ENCODE measurements around the gene JAK1. TPM values are rescaled to one million over a fixed set of nuclear protein-coding genes. Genes with fewer than 3 reads are reported as not detected.

Gene JAK1
- total and polyA plus RNA-seq, 2 donors (not counting 3 experiments of a cell fraction or from before 2014, with no cell fraction given) = 68.8 to 177 TPM

GRCh38 chr1:65002156-65002507, 35.8 kb upstream of the JAK1 start:
- no peaks in the 10 kb centered on the region for H3K9me3 ChIP-seq (replicated peaks; ENCODE audit: control insufficient read depth, insufficient read depth, low read length)
- no peaks in the 10 kb centered on the region for H3K27me3 ChIP-seq (ENCODE audit: control insufficient read depth in 2 of 2, insufficient read depth in 2 of 2, low read length in 2 of 2)
- peak overlapping the region; percentile 57 for H3K4me2 ChIP-seq (ENCODE audit: insufficient read depth, low read length)
- dilution Hi-C loops (cut with MboI; ENCODE audit: extremely low pct_ligation_motif_present, low sequenced_read_pairs) = no loop called here
- ChIA-PET POLR2A (no interaction called here), CTCF (interaction anchor here (0.7 to 2.1 kb wide), 5 partner anchors 9 to 179 kb away, joined by 3 to 12 read pairs (median 3); no protein-coding TSS in a partner anchor)
- no peak for FAIRE-seq
- peak overlapping the region; percentile 69 for H3K27ac ChIP-seq (ENCODE audit: insufficient read depth, low read depth, low read length)
- H3K36me3 ChIP-seq (ENCODE audit: control insufficient read depth in 2 of 2, extremely low read depth in 1 of 2, insufficient read depth in 2 of 2, low read length in 2 of 2) = no peaks in the 10 kb centered on the region
- peak overlapping the region; percentile 84 for H3K9ac ChIP-seq (replicated peaks; ENCODE audit: extremely low read depth, insufficient read depth, low read length)
- TF ChIP-seq POLR2AphosphoS5 (IDR thresholded peaks at IDR 0.05; ENCODE audit: insufficient read depth, low read depth, low read length) (no peak), GATA2 (IDR thresholded peaks at IDR 0.05; ENCODE audit: insufficient read depth, insufficient read length, low read depth, low read length) (no peak), CTCF (IDR thresholded peaks at IDR 0.05; ENCODE audit: extremely low read depth in 1 of 2, insufficient read depth in 1 of 2, low read depth in 1 of 2, low read length in 2 of 2) (no peak), FOS (IDR thresholded peaks at IDR 0.05; ENCODE audit: borderline replicate concordance, insufficient read depth, low read length) (no peak), MAX (IDR thresholded peaks at IDR 0.05; ENCODE audit: insufficient read depth, insufficient read length) (no peak), POLR2A (IDR thresholded peaks at IDR 0.05; ENCODE audit: low read depth, low read length) (no peak), MYC (IDR thresholded peaks at IDR 0.05; ENCODE audit: low read depth, low read length) (no peak), JUN (IDR thresholded peaks at IDR 0.05; ENCODE audit: borderline replicate concordance, insufficient read depth, insufficient read length, low read depth) (no peak), EZH2 (IDR thresholded peaks at IDR 0.05; ENCODE audit: borderline replicate concordance, low read depth, low read length, severe bottlenecking) (no peak)
- TSS peak; percentile 57 for BruUV-seq (replicated peaks)
- H4K20me1 ChIP-seq (replicated peaks; ENCODE audit: control insufficient read depth, extremely low read depth, insufficient read depth, low read length) = no peaks in the 10 kb centered on the region
- H3K4me3 ChIP-seq (replicated peaks in 1 of 3; ENCODE audit: insufficient read depth in 1 of 3, low read depth in 1 of 3, low read length in 3 of 3) = peak overlapping the region in 2 of 3 experiments; percentile 31 to 55
- DNase-seq (ENCODE audit: low read depth, low spot score) = peak; percentile 13
- H3K79me2 ChIP-seq (ENCODE audit: control insufficient read depth, insufficient read depth, low read length) = no peaks in the 10 kb centered on the region
- no peaks in the 10 kb centered on the region for H3K9me1 ChIP-seq (replicated peaks; ENCODE audit: control insufficient read depth, extremely low read depth, insufficient read depth, low read length)
- peaks cover 15% of the 10 kb centered on the region for H3K4me1 ChIP-seq (ENCODE audit: control insufficient read depth, extremely low read depth, insufficient read depth, low read length)
- H2AFZ ChIP-seq (ENCODE audit: low read depth, low read length) = peak overlapping the region; percentile 60
- intact Hi-C loops (cut with micrococcal nuclease) = loop anchor here (2.0 to 5.0 kb wide), 3 partner anchors 65 to 137 kb away; no protein-coding TSS in a partner anchor

Data from endothelial cell of umbilical vein (primary cell).